Measurements from ENCODE around the gene ASPM. TPM values are rescaled to one million over a fixed set of nuclear protein-coding genes. Genes with fewer than 3 reads are reported as not detected.

Gene ASPM
- total and polyA plus RNA-seq, 2 donors (not counting 1 experiment from before 2014, with no cell fraction given) = 0.13 to 0.27 TPM

DNA sequence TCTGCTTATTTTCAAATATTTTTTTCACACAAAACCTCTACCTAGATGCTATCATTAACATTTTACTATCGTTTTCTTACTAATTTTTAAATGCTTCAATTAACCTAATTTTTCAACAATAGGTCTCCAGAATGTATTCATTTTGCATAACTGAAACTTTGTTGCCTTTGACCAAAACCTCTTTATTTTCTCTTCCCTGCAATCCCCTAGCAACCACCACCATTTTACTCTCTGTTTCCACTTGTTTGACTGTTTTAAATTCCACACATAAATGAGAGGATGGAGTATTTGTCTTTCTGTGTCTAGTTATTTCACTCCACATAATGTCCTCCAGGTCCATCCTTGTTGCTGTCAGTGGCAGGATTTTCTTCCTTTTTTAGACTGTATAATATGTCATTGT lies 69.9 kb downstream of the ASPM start:
- Histone ChIP-seq H3K36me3 (replicated peaks in 1 of 2; ENCODE audit: control extremely low read depth in 1 of 2, control insufficient read depth in 1 of 2, extremely low read depth in 1 of 2, insufficient read depth in 2 of 2, low read length in 1 of 2) (no peaks in the 10 kb centered on the region), H3K4me3 (ENCODE audit: control extremely low read depth in 1 of 5, extremely low read depth in 1 of 5, insufficient read depth in 1 of 5, low read depth in 2 of 5, low read length in 4 of 5) (no peak overlapping the region), H4K20me1 (ENCODE audit: control insufficient read depth, insufficient read depth, low read length, poor library complexity, severe bottlenecking) (no peaks in the 10 kb centered on the region), H3K9ac (ENCODE audit: low read length) (no peak overlapping the region), H3K9me3 (ENCODE audit: control extremely low read depth in 1 of 3, control insufficient read depth in 2 of 3, insufficient read depth in 1 of 3, low read length in 2 of 3) (peaks cover 0 to 7% (median 7%) of the 10 kb centered on the region in 3 donors), H3K79me2 (ENCODE audit: control insufficient read depth, insufficient read depth, low read length) (no peaks in the 10 kb centered on the region), H3K27ac (ENCODE audit: low read length in 2 of 2) (no peak overlapping the region), H3K4me2 (replicated peaks; ENCODE audit: low read depth, low read length, poor library complexity, severe bottlenecking) (no peak overlapping the region), H3K4me1 (ENCODE audit: control insufficient read depth in 2 of 2, insufficient read depth in 2 of 2, low read length in 2 of 2) (no peaks in the 10 kb centered on the region), H2AFZ (ENCODE audit: insufficient read depth, low read depth, low read length, poor library complexity, severe bottlenecking) (no peak overlapping the region), H3K27me3 (replicated peaks in 1 of 4; ENCODE audit: control extremely low read depth in 1 of 4, control insufficient read depth in 3 of 4, insufficient read depth in 4 of 4, low read length in 3 of 4) (no peaks in the 10 kb centered on the region)
- CTCF ChIA-PET = no interaction called here
- H3K4me3 Mint-ChIP-seq = no peak overlapping the region
- H3K27me3 Mint-ChIP-seq = no peaks in the 10 kb centered on the region
- no peak overlapping the region for H3K27ac Mint-ChIP-seq
- H3K4me1 Mint-ChIP-seq = no peaks in the 10 kb centered on the region
- POLR2A ChIA-PET = no interaction called here
- peaks cover 5% of the 10 kb centered on the region for H3K9me3 Mint-ChIP-seq (ENCODE audit: insufficient read depth)
- DNase-seq (no peak), ATAC-seq (ENCODE audit: low read depth) (no peak)
- WGBS (ENCODE audit: insufficient coverage) = 90% methylated on average over 1 of the region's 1 CpG
- TF ChIP-seq, protein P1, sequence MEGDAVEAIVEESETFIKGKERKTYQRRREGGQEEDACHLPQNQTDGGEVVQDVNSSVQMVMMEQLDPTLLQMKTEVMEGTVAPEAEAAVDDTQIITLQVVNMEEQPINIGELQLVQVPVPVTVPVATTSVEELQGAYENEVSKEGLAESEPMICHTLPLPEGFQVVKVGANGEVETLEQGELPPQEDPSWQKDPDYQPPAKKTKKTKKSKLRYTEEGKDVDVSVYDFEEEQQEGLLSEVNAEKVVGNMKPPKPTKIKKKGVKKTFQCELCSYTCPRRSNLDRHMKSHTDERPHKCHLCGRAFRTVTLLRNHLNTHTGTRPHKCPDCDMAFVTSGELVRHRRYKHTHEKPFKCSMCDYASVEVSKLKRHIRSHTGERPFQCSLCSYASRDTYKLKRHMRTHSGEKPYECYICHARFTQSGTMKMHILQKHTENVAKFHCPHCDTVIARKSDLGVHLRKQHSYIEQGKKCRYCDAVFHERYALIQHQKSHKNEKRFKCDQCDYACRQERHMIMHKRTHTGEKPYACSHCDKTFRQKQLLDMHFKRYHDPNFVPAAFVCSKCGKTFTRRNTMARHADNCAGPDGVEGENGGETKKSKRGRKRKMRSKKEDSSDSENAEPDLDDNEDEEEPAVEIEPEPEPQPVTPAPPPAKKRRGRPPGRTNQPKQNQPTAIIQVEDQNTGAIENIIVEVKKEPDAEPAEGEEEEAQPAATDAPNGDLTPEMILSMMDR (IDR thresholded peaks at IDR 0.05) = no peak
- TF ChIP-seq EZH2 (IDR thresholded peaks at IDR 0.05; ENCODE audit: borderline replicate concordance, insufficient read depth, low read depth, low read length, poor library complexity, severe bottlenecking) = no peak
- intact Hi-C loops (cut with micrococcal nuclease) = no loop called here

DNA sequence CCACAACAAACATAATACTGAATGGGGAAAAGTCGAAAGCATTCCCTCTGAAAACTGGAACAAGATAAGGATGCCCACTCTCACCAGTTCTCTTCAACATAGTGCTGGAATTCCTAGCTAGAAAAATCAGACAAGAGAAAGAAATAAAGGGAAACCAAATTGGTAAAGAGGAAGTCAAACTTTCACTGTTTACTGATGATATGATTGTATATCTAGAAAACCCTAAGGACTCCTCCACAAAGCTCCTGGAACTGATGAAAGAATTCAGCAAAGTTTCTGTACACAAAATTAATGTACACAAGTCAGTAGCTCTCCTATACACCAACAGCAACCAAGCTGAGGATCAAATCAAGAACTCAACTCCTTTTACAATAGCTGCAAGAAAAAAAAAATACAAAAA lies 72.5 kb downstream of the ASPM start:
- Histone ChIP-seq H3K36me3 (replicated peaks in 1 of 2; ENCODE audit: control extremely low read depth in 1 of 2, control insufficient read depth in 1 of 2, extremely low read depth in 1 of 2, insufficient read depth in 2 of 2, low read length in 1 of 2) (no peaks in the 10 kb centered on the region), H4K20me1 (ENCODE audit: control insufficient read depth, insufficient read depth, low read length, poor library complexity, severe bottlenecking) (no peaks in the 10 kb centered on the region), H3K9me3 (ENCODE audit: control extremely low read depth in 1 of 3, control insufficient read depth in 2 of 3, insufficient read depth in 1 of 3, low read length in 2 of 3) (no peaks in the 10 kb centered on the region), H3K4me2 (replicated peaks; ENCODE audit: low read depth, low read length, poor library complexity, severe bottlenecking) (no peak overlapping the region), H3K27ac (ENCODE audit: low read length in 2 of 2) (no peak overlapping the region), H3K9ac (ENCODE audit: low read length) (no peak overlapping the region), H3K4me1 (ENCODE audit: control insufficient read depth in 2 of 2, insufficient read depth in 2 of 2, low read length in 2 of 2) (no peaks in the 10 kb centered on the region), H3K4me3 (ENCODE audit: control extremely low read depth in 1 of 5, extremely low read depth in 1 of 5, insufficient read depth in 1 of 5, low read depth in 2 of 5, low read length in 4 of 5) (no peak overlapping the region), H3K27me3 (replicated peaks in 1 of 4; ENCODE audit: control extremely low read depth in 1 of 4, control insufficient read depth in 3 of 4, insufficient read depth in 4 of 4, low read length in 3 of 4) (no peaks in the 10 kb centered on the region), H2AFZ (ENCODE audit: insufficient read depth, low read depth, low read length, poor library complexity, severe bottlenecking) (no peak overlapping the region), H3K79me2 (ENCODE audit: control insufficient read depth, insufficient read depth, low read length) (no peaks in the 10 kb centered on the region)
- Mint-ChIP-seq H3K4me3 (no peak overlapping the region), H3K9me3 (ENCODE audit: insufficient read depth) (no peaks in the 10 kb centered on the region), H3K27me3 (no peaks in the 10 kb centered on the region), H3K27ac (no peak overlapping the region), H3K4me1 (no peaks in the 10 kb centered on the region)
- intact Hi-C loops (cut with micrococcal nuclease) = no loop called here
- ChIA-PET POLR2A (no interaction called here), CTCF (no interaction called here)
- ATAC-seq (ENCODE audit: low read depth) (no peak), DNase-seq (no peak)
- no peak for TF ChIP-seq EZH2 (IDR thresholded peaks at IDR 0.05; ENCODE audit: borderline replicate concordance, insufficient read depth, low read depth, low read length, poor library complexity, severe bottlenecking)
- TF ChIP-seq, protein P1 (IDR thresholded peaks at IDR 0.05) = no peak
- WGBS (ENCODE audit: insufficient coverage) = no CpG with 5 or more reads among the region's 1 CpG

Data from B cell (primary cell).